ENCODE measurements around the gene CGB2. TPM values are rescaled to one million over a fixed set of nuclear protein-coding genes. Genes with fewer than 3 reads are reported as not detected.

Gene CGB2
- total and polyA plus RNA-seq, 9 of the 15 experiments (the other 6 are each of a cell fraction or from before 2014, with no cell fraction given) = 0.22 TPM; not detected in 8

- TF ChIP-seq MBD2 (IDR thresholded peaks at IDR 0.05; ENCODE audit: borderline replicate concordance, low read depth) (no peak), MLLT1 (IDR thresholded peaks at IDR 0.05) (peak in 1 of 2 experiments; percentile 67; a peak in 1 of 4 replicates), SRSF7 (optimal IDR thresholded peaks at IDR 0.05; ENCODE audit: low read depth, low read length) (no peak), MTF1 (CRISPR knock-in tag; IDR thresholded peaks at IDR 0.05; ENCODE audit: borderline replicate concordance) (no peak), SRF (CRISPR knock-in tag; IDR thresholded peaks at IDR 0.05) (no peak), MYBL2 (IDR thresholded peaks at IDR 0.05; ENCODE audit: low read depth) (no peak), MYBL2 (CRISPR knock-in tag; IDR thresholded peaks at IDR 0.05; ENCODE audit: borderline replicate concordance) (no peak), NRF1 (conservative IDR thresholded peaks at IDR 0.05 in 1 of 2, IDR thresholded peaks at IDR 0.05 in 1 of 2) (peak; percentile 26 to 38; a peak in 1 of 4 replicates), RBFOX2 (IDR thresholded peaks at IDR 0.05; ENCODE audit: low read depth, low read length) (0 out of 2 replicates have a peak, but pooled peaks have one; percentile 21), C11orf30 (IDR thresholded peaks at IDR 0.05; ENCODE audit: low read depth) (peak; percentile 87), DPF2 (IDR thresholded peaks at IDR 0.05) (peak; percentile 67), SMARCA4 (IDR thresholded peaks at IDR 0.05) (peak; percentile 30; the same call in 1 of the 2 replicates), ZNF740 (CRISPR knock-in tag; IDR thresholded peaks at IDR 0.05) (0 out of 2 replicates have a peak, but pooled peaks have one; percentile 37), ZNF740 (tag; IDR thresholded peaks at IDR 0.05) (no peak)
- TF ChIP-seq, protein P1, sequence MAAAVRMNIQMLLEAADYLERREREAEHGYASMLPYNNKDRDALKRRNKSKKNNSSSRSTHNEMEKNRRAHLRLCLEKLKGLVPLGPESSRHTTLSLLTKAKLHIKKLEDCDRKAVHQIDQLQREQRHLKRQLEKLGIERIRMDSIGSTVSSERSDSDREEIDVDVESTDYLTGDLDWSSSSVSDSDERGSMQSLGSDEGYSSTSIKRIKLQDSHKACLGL (CRISPR knock-in tag; IDR thresholded peaks at IDR 0.05; ENCODE audit: borderline replicate concordance, poor library complexity, severe bottlenecking) = no peak
- TF ChIP-seq, protein P2, sequence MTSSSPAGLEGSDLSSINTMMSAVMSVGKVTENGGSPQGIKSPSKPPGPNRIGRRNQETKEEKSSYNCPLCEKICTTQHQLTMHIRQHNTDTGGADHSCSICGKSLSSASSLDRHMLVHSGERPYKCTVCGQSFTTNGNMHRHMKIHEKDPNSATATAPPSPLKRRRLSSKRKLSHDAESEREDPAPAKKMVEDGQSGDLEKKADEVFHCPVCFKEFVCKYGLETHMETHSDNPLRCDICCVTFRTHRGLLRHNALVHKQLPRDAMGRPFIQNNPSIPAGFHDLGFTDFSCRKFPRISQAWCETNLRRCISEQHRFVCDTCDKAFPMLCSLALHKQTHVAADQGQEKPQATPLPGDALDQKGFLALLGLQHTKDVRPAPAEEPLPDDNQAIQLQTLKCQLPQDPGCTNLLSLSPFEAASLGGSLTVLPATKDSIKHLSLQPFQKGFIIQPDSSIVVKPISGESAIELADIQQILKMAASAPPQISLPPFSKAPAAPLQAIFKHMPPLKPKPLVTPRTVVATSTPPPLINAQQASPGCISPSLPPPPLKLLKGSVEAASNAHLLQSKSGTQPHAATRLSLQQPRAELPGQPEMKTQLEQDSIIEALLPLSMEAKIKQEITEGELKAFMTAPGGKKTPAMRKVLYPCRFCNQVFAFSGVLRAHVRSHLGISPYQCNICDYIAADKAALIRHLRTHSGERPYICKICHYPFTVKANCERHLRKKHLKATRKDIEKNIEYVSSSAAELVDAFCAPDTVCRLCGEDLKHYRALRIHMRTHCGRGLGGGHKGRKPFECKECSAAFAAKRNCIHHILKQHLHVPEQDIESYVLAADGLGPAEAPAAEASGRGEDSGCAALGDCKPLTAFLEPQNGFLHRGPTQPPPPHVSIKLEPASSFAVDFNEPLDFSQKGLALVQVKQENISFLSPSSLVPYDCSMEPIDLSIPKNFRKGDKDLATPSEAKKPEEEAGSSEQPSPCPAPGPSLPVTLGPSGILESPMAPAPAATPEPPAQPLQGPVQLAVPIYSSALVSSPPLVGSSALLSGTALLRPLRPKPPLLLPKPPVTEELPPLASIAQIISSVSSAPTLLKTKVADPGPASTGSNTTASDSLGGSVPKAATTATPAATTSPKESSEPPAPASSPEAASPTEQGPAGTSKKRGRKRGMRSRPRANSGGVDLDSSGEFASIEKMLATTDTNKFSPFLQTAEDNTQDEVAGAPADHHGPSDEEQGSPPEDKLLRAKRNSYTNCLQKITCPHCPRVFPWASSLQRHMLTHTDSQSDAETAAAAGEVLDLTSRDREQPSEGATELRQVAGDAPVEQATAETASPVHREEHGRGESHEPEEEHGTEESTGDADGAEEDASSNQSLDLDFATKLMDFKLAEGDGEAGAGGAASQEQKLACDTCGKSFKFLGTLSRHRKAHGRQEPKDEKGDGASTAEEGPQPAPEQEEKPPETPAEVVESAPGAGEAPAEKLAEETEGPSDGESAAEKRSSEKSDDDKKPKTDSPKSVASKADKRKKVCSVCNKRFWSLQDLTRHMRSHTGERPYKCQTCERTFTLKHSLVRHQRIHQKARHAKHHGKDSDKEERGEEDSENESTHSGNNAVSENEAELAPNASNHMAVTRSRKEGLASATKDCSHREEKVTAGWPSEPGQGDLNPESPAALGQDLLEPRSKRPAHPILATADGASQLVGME (CRISPR knock-in tag; IDR thresholded peaks at IDR 0.05) = no peak
- TF ChIP-seq, protein P3, sequence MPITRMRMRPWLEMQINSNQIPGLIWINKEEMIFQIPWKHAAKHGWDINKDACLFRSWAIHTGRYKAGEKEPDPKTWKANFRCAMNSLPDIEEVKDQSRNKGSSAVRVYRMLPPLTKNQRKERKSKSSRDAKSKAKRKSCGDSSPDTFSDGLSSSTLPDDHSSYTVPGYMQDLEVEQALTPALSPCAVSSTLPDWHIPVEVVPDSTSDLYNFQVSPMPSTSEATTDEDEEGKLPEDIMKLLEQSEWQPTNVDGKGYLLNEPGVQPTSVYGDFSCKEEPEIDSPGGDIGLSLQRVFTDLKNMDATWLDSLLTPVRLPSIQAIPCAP (CRISPR knock-in tag; IDR thresholded peaks at IDR 0.05; ENCODE audit: borderline replicate concordance) = no peak
These were observed 42.1 kb downstream of the CGB2 start (continued) for GRCh38 chr19:49073514-49074378.

Measured in K562 (cell line).